Osteoblast (primary cell): Measurements from ENCODE around the gene KIRREL3. TPM values are rescaled to one million over a fixed set of nuclear protein-coding genes. Genes with fewer than 3 reads are reported as not detected.

Experiments used
- DNase-seq: peaks from one replicate; pipeline ENCODE4 v3.0.0; 2011; ENCODE audit warnings: low spot score, mixed read lengths; ENCODE audit not compliant: insufficient read length; ENCODE audit errors: missing footprints
- H2AFZ ChIP-seq: 2 replicates; pipeline ENCODE4 v1.6.0; 2011; ENCODE audit warnings: mild to moderate bottlenecking, low read length
- H3K27ac ChIP-seq: 2 replicates; pipeline ENCODE4 v1.5.1; 2011; ENCODE audit warnings: mild to moderate bottlenecking, low read depth, low read length, moderate library complexity
- H3K27me3 ChIP-seq: 2 replicates; pipeline ENCODE4 v1.6.0; 2012; ENCODE audit warnings: mild to moderate bottlenecking, control low read depth, inconsistent platforms, low read length, moderate library complexity; ENCODE audit not compliant: insufficient read depth
- H3K36me3 ChIP-seq: 2 replicates; pipeline ENCODE4 v1.5.1; 2011; ENCODE audit warnings: mild to moderate bottlenecking, low read length, control low read depth, moderate library complexity; ENCODE audit not compliant: insufficient read depth
- H3K4me1 ChIP-seq: 2 replicates; pipeline ENCODE4 v1.5.1; 2011; ENCODE audit warnings: mild to moderate bottlenecking, low read length, control low read depth, moderate library complexity; ENCODE audit not compliant: insufficient read depth
- H3K4me2 ChIP-seq: 2 replicates; pipeline ENCODE4 v1.6.0; 2011; ENCODE audit warnings: mild to moderate bottlenecking, low read length; ENCODE audit not compliant: insufficient read depth
- H3K4me3 ChIP-seq: fragments of 200-600 bp; sonication (generic); 3 replicates; pipeline ENCODE4 v1.5.1; 2012; ENCODE audit warnings: mild to moderate bottlenecking, low read length, inconsistent platforms; ENCODE audit not compliant: insufficient read depth
- H3K79me2 ChIP-seq: 2 replicates; pipeline ENCODE4 v1.6.0; 2012; ENCODE audit warnings: mild to moderate bottlenecking, low read length, control low read depth, inconsistent platforms; ENCODE audit not compliant: insufficient read depth
- H3K9me3 ChIP-seq: 2 replicates; pipeline ENCODE4 v1.5.1; 2011; ENCODE audit warnings: low read depth, low read length, control low read depth
- H4K20me1 ChIP-seq: 2 replicates; pipeline ENCODE4 v1.6.0; 2012; ENCODE audit warnings: mild to moderate bottlenecking, low read length, control low read depth; ENCODE audit not compliant: insufficient read depth
- total RNA-seq: library from RNA; depleted of rRNA; stranded (reverse); fragments of >200 nt; gene quantifications from 2 replicates; pipeline ENCODE4 v1.2.3, GENCODE V29; 2012
- TF ChIP-seq, protein P1 (sequence below): IDR thresholded peaks from 2 replicates; pipeline ENCODE4 v1.5.1; 2011; ENCODE audit warnings: mild to moderate bottlenecking, low read depth, low read length, moderate library complexity; ENCODE audit errors: extremely low read depth

The KIRREL3 gene
- total RNA-seq, 1 donor: 3.6 TPM

DNA sequence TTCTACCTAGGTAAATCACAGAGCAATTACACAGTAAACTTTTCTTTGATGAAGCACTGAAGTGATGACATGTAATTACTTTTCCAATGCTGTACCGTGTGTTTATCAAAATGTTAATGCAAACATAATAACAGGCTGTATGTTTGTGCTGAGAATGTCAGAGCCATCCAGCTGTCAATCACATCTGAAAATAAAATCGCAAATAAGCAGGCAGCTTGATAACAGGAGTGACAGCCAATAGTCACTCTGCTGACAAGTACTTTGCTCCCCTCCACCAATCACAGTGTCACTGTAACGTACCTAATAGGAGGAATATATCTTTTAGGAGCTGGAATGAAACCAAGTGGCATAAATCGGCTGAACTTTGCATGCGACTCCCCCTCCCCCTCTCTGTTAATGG is 119.7 kb downstream of the KIRREL3 start:
- H2AFZ ChIP-seq: no peak overlapping the region
- H3K4me1 ChIP-seq: no peaks in the 10 kb centered on the region
- no peak for DNase-seq
- H3K36me3 ChIP-seq: no peaks in the 10 kb centered on the region
- H3K27me3 ChIP-seq: no peaks in the 10 kb centered on the region
- H3K27ac ChIP-seq: no peak overlapping the region
- no peaks in the 10 kb centered on the region for H3K9me3 ChIP-seq
- no peaks in the 10 kb centered on the region for H3K79me2 ChIP-seq
- TF ChIP-seq, protein P1, sequence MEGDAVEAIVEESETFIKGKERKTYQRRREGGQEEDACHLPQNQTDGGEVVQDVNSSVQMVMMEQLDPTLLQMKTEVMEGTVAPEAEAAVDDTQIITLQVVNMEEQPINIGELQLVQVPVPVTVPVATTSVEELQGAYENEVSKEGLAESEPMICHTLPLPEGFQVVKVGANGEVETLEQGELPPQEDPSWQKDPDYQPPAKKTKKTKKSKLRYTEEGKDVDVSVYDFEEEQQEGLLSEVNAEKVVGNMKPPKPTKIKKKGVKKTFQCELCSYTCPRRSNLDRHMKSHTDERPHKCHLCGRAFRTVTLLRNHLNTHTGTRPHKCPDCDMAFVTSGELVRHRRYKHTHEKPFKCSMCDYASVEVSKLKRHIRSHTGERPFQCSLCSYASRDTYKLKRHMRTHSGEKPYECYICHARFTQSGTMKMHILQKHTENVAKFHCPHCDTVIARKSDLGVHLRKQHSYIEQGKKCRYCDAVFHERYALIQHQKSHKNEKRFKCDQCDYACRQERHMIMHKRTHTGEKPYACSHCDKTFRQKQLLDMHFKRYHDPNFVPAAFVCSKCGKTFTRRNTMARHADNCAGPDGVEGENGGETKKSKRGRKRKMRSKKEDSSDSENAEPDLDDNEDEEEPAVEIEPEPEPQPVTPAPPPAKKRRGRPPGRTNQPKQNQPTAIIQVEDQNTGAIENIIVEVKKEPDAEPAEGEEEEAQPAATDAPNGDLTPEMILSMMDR: no peak
- H3K4me3 ChIP-seq: no peak overlapping the region
- no peak overlapping the region for H3K4me2 ChIP-seq
- H4K20me1 ChIP-seq: peaks cover 4% of the 10 kb centered on the region

DNA sequence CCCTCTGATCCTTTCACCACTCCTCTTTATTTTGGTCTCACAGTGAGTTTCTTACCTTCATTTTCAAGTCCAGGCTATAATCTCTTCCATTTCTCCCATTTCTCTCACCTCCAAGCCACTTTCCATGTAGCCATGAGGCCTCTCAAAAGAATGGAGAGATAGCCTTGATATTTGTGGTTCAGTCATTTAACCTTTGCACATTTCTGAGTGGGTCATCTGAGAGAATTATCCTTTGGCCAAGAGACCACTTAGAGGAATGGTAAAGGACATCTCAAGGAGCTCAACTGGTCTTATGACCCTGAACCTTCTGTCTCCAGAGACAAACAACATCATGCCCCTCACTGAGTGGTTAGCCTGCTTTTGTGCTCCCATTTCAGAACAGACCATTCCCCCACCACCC is 121.1 kb downstream of the KIRREL3 start:
- TF ChIP-seq, protein P1: no peak
- H3K4me1 ChIP-seq: peaks cover 6% of the 10 kb centered on the region
- H2AFZ ChIP-seq: no peak overlapping the region
- no peaks in the 10 kb centered on the region for H3K79me2 ChIP-seq
- no peak overlapping the region for H3K4me2 ChIP-seq
- no peak for DNase-seq
- no peaks in the 10 kb centered on the region for H3K9me3 ChIP-seq
- no peaks in the 10 kb centered on the region for H3K27me3 ChIP-seq
- no peak overlapping the region for H3K4me3 ChIP-seq
- peaks cover 4% of the 10 kb centered on the region for H4K20me1 ChIP-seq
- no peaks in the 10 kb centered on the region for H3K36me3 ChIP-seq
- H3K27ac ChIP-seq: no peak overlapping the region

DNA sequence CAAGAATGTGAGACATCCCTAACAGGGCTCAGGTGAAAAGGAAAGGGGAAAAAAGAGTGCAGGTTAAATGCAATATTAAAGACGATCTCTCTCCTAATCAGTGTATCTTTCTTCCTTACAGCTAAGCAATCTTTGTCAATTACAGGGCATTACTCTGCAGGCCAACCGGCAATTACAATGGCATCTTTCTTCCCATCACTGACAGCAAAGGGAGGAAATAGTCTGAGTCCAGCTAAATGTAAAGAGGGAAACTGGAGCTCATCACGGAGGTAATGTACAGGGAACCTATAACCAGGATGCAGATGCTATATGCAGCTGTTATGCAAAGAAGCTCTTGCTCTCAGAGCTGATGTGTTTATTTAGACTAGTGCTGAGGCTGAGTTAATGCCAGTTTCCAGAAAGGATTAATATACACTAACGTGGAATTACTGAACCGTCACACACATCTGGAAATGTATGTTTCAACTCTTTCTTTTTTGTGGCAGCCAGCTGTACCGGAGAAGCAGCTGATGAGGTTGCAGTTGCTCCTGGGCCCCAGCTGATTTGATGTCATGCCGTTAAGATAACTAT is 121.6 kb downstream of the KIRREL3 start:
- H2AFZ ChIP-seq: no peak overlapping the region
- H3K9me3 ChIP-seq: no peaks in the 10 kb centered on the region
- peaks cover 4% of the 10 kb centered on the region for H4K20me1 ChIP-seq
- H3K79me2 ChIP-seq: no peaks in the 10 kb centered on the region
- no peaks in the 10 kb centered on the region for H3K27me3 ChIP-seq
- DNase-seq: no peak
- H3K36me3 ChIP-seq: no peaks in the 10 kb centered on the region
- TF ChIP-seq, protein P1: no peak
- H3K4me1 ChIP-seq: peaks cover 11% of the 10 kb centered on the region
- no peak overlapping the region for H3K4me2 ChIP-seq
- no peak overlapping the region for H3K4me3 ChIP-seq
- no peak overlapping the region for H3K27ac ChIP-seq

DNA sequence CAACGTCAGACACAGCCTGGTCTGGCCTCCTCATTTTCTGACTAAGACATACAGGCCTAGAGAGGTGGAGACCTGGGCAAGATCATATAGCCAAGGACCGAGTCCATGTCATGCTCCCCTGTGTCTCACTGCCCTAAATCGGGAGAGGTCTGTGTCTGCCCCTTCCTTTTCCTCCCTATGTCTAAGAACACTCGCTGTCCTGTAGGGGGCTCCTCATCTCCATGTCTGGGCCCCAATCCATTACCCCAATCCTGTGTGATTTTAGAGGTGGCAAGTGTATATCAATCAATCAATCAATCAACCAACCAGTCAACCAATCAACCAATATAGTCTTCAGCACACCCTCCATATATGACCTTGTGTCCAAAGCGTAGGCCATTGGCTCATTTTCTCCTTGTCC is 125.7 kb downstream of the KIRREL3 start:
- Histone ChIP-seq H4K20me1 (peaks cover 6% of the 10 kb centered on the region), H3K27ac (peak overlapping the region; percentile 53), H3K9me3 (no peaks in the 10 kb centered on the region), H3K27me3 (no peaks in the 10 kb centered on the region), H3K4me2 (peak overlapping the region; percentile 56), H2AFZ (no peak overlapping the region), H3K79me2 (no peaks in the 10 kb centered on the region), H3K4me3 (no peak overlapping the region), H3K36me3 (no peaks in the 10 kb centered on the region), H3K4me1 (peaks cover 12% of the 10 kb centered on the region)
- TF ChIP-seq, protein P1: peak; percentile 25
- DNase-seq: no peak
